Measurements from ENCODE around the gene NMNAT2. TPM values are rescaled to one million over a fixed set of nuclear protein-coding genes. Genes with fewer than 3 reads are reported as not detected.

Gene NMNAT2
- total and polyA plus RNA-seq, 2 of the 4 experiments (the other 2 are of a cell fraction): 0.36 to 2.4 TPM

GRCh38 chr1:183418696-183419095, 516 bp upstream of the NMNAT2 start:
- H3K4me2 ChIP-seq (ENCODE audit: low read depth, low read length): no peak overlapping the region
- no peaks in the 10 kb centered on the region for H4K20me1 ChIP-seq (ENCODE audit: insufficient read depth, low read length)
- no CpG with 5 or more reads among the region's 6 CpGs for WGBS, 2 experiments (ENCODE audit: extremely low coverage in 2 of 2, insufficient read length in 1 of 2)
- H3K4ac ChIP-seq (ENCODE audit: low read depth, low read length): no peak overlapping the region
- no peak overlapping the region for H2AK9ac ChIP-seq (replicated peaks; ENCODE audit: low read depth, low read length, poor library complexity)
- dilution Hi-C loops (cut with HindIII; ENCODE audit: low sequenced_read_pairs, unreplicated experiment): no loop called here
- intact Hi-C loops (cut with micrococcal nuclease): no loop called here
- H2AFZ ChIP-seq (replicated peaks; ENCODE audit: low read length, poor library complexity): no peak overlapping the region
- CTCF ChIA-PET: no interaction called here
- peaks cover 36% of the 10 kb centered on the region for H3K27me3 ChIP-seq (ENCODE audit: control insufficient read depth, insufficient read depth, low read length)
- no peaks in the 10 kb centered on the region for H3K79me1 ChIP-seq (ENCODE audit: low read depth in 1 of 2, low read length in 2 of 2)
- H4K5ac ChIP-seq (ENCODE audit: low read depth, low read length): no peak overlapping the region
- no peaks in the 10 kb centered on the region for H3K36me3 ChIP-seq (ENCODE audit: control insufficient read depth, insufficient read depth, low read length)
- H4K8ac ChIP-seq (ENCODE audit: low read depth in 2 of 2, low read length in 2 of 2): no peak overlapping the region
- no peak overlapping the region for H3K56ac ChIP-seq (ENCODE audit: extremely low read depth, insufficient read depth, low read length)
- no peak overlapping the region for H3K4me3 ChIP-seq (ENCODE audit: insufficient read depth, low read depth, low read length)
- ATAC-seq (ENCODE audit: low read depth) (no peak), DNase-seq (no peak)
- 0 out of 2 replicates have a peak, but pooled peaks cover 2% of the 10 kb centered on the region for H3K4me1 ChIP-seq (ENCODE audit: control insufficient read depth, insufficient read depth, low read length)
- TF ChIP-seq MAZ (IDR thresholded peaks at IDR 0.05; ENCODE audit: borderline replicate concordance, low read depth, low read length) (no peak), NFE2L2 (IDR thresholded peaks at IDR 0.05; ENCODE audit: low read depth, low read length) (no peak), SMC3 (IDR thresholded peaks at IDR 0.05; ENCODE audit: low read depth, low read length) (no peak), BHLHE40 (IDR thresholded peaks at IDR 0.05; ENCODE audit: low read depth, low read length) (no peak), MAFK (IDR thresholded peaks at IDR 0.05; ENCODE audit: low read depth, low read length) (no peak)
- no peak overlapping the region for H3K18ac ChIP-seq (ENCODE audit: low read depth, low read length)
- no peak overlapping the region for H2BK5ac ChIP-seq (ENCODE audit: low read depth, low read length, poor library complexity, severe bottlenecking)
- no peak overlapping the region for H3K14ac ChIP-seq (replicated peaks; ENCODE audit: low read depth, low read length)
- H3K27ac ChIP-seq (ENCODE audit: insufficient read depth, low read length): no peak overlapping the region
- H2AK5ac ChIP-seq (ENCODE audit: low read depth, low read length): no peak overlapping the region
- POLR2A ChIA-PET (ENCODE audit: unreplicated experiment): no interaction called here
- no peak overlapping the region for H3K9ac ChIP-seq (ENCODE audit: low read depth, low read length)
- no peak overlapping the region for H2BK120ac ChIP-seq (ENCODE audit: low read depth, low read length)
- no peak overlapping the region for H4K91ac ChIP-seq (ENCODE audit: insufficient read depth, low read depth, low read length)
- H2BK15ac ChIP-seq (ENCODE audit: low read depth, low read length): no peak overlapping the region
- no peak overlapping the region for H2BK20ac ChIP-seq (ENCODE audit: low read depth, low read length)
- in situ Hi-C loops (cut with MboI; ENCODE audit: low sequenced_read_pairs): no loop called here
- H3K9me3 ChIP-seq (ENCODE audit: control insufficient read depth, insufficient read depth, low read length): no peaks in the 10 kb centered on the region
- H3K23ac ChIP-seq (ENCODE audit: low read depth, low read length): no peak overlapping the region
- H3K9me1 ChIP-seq (ENCODE audit: insufficient read depth, low read length): no peaks in the 10 kb centered on the region
- no TSS peak for BruUV-seq (replicated peaks)

Data from IMR-90 (cell line).